Measurements from ENCODE around the gene ZNF652.
A peak's percentile ranks its signal among the peaks of the same experiment; 100 is the strongest.
"Not testable (repeated sequence)": the region's sequence is repeated elsewhere in the genome, so short reads cannot be mapped to it uniquely, and the experiment has no call there.

Gene ZNF652

GRCh38 chr17:49399995-49400394 is 37.9 kb upstream of the ZNF652 start:
- Mint-ChIP-seq H3K9me3 (no peaks in the 10 kb centered on the region), H3K4me1 (peaks cover 44% of the 10 kb centered on the region), H3K27ac (peak overlapping the region; percentile 6 to 52 (median 16)), H3K4me3 (no peak overlapping the region), H3K36me3 (ENCODE audit: low read depth) (peaks cover 19% of the 10 kb centered on the region), H3K27me3 (ENCODE audit: low read depth) (peaks cover 11% of the 10 kb centered on the region)
- TF ChIP-seq CTCF (IDR thresholded peaks at IDR 0.05; ENCODE audit: unreplicated experiment in 3 of 3) = no peak

- Mint-ChIP-seq H3K9me3 (no peaks in the 10 kb centered on the region), H3K4me3 (no peak overlapping the region), H3K4me1 (peaks cover 35% of the 10 kb centered on the region), H3K27me3 (ENCODE audit: low read depth) (peaks cover 11% of the 10 kb centered on the region), H3K27ac (no peak overlapping the region), H3K36me3 (ENCODE audit: low read depth) (no peaks in the 10 kb centered on the region)
- TF ChIP-seq CTCF (IDR thresholded peaks at IDR 0.05; ENCODE audit: unreplicated experiment in 3 of 3) = no peak
These were observed 35.5 kb upstream of the ZNF652 start for GRCh38 chr17:49397586-49397985.

DNA sequence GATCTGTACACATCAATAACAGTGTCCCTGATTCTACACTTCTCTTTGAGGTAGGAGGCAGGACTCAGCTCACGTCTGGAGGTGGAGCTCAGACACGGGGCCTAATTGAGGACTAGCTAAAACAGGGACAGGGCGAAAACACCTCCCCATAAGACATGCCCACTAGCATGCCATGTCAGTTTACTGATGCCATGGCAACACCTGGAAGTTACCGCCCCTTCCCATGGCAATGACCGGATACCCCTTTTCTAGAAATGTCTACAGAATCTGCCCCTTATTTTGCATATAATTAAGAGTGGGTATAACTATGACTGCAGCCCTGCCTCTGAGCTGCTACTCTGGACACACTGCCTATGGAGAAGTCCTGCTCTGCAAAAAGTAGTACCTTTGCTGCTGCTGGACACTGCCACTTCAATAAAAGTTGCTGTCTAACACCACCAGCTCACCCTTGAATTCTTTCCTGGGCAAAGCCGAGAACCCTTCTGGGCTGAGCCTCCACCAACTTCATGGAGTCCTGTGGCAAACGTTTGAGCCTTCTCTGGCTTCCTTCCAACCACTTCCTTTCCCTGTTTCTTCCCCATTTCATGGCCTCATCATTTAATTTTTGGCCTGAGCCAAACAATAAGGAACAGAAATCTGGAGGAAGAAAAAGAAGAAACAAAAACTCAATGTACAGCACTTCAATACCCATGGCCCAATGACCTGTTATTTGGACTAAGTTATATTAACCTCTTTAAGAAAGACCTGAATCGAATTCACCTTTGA is 31.6 kb upstream of the ZNF652 start:
- Mint-ChIP-seq H3K36me3 (ENCODE audit: low read depth) (no peaks in the 10 kb centered on the region), H3K9me3 (no peaks in the 10 kb centered on the region), H3K27me3 (ENCODE audit: low read depth) (peaks cover 11% of the 10 kb centered on the region), H3K4me1 (peaks cover 20% of the 10 kb centered on the region), H3K27ac (peak overlapping the region in 1 of 3 experiments; percentile 34), H3K4me3 (no peak overlapping the region)
- TF ChIP-seq CTCF (IDR thresholded peaks at IDR 0.05; ENCODE audit: unreplicated experiment in 3 of 3) = no peak

GRCh38 chr17:49390548-49391324 is 28.7 kb upstream of the ZNF652 start:
- Mint-ChIP-seq H3K27ac (no peak overlapping the region), H3K9me3 (no peaks in the 10 kb centered on the region), H3K4me1 (peaks cover 20% of the 10 kb centered on the region), H3K27me3 (ENCODE audit: low read depth) (peaks cover 16% of the 10 kb centered on the region), H3K4me3 (no peak overlapping the region), H3K36me3 (ENCODE audit: low read depth) (no peaks in the 10 kb centered on the region)
- no peak for TF ChIP-seq CTCF (IDR thresholded peaks at IDR 0.05; ENCODE audit: unreplicated experiment in 3 of 3)

DNA sequence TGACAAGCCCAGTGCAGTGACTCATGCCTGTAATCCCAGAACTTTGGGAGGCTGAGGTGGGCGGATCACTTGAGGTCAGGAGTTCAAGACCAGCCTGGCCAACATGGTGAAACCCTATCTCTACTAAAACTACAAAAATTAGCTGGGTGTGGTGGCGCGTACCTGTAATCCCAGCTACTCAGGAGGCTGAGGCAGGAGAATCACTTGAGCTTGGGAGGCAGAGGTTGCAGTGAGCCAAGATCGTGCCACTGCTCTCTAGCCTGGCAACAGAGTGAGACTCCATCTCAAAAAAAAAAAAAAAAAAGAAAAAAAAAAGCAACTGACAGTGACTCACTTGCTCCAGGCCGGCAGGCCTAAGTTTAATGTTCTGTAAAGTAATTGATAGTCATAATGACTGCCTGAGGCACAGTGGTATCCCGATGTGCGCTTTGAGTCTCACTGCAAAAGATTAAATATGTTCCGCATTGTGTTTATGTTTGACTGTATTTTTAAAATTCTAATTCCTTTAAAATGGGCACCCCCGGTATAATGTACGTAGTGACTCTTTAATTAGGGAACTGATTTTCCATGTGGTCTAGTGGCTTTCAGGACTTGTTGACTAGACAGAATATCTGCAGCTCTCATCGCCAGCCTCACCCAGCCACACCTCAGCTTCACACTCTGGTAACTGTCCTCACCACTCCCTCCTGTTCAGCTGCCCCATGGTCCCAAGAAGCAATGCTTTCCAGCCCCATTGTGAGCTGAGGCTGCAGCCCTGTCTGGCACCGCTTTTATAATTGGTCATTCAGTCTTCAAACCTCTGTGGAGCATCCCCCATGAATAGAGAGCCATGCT is 27.7 kb upstream of the ZNF652 start:
- not testable (repeated sequence) for H3K4me3 Mint-ChIP-seq; H3K36me3 Mint-ChIP-seq (ENCODE audit: low read depth); H3K9me3 Mint-ChIP-seq
- peaks cover 16% of the 10 kb centered on the region for H3K27me3 Mint-ChIP-seq (ENCODE audit: low read depth)
- H3K4me1 Mint-ChIP-seq = peaks cover 15% of the 10 kb centered on the region
- H3K27ac Mint-ChIP-seq = peak overlapping the region in 1 of 3 experiments; percentile 29
